ENCODE measurements around the gene NR6A1. TPM values are rescaled to one million over a fixed set of nuclear protein-coding genes. Genes with fewer than 3 reads are reported as not detected.

Gene NR6A1
- total and polyA plus RNA-seq, 5 donors from 2014 or later = 0.05 TPM; not detected in 4

DNA sequence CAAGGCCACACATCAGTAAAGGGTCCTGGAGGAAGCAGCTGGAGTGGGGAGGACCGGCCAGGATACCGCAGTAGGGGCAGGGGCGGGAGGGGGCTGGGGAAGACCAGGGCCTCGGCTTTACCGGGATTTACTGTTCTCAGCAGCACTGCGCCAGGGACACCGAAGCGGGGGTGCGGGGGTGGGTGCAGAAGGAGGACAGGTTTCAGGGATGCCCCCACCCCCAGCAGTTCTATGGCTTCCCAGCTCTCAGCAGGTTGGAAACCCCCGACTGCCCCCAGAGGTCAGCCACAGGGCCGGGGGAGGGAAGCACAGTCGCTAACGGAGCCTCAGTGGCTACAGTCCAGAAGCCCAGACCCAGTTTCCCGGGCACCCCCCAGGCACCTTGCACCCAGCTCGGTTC is 285.2 kb downstream of the NR6A1 start:
- Histone ChIP-seq H3K4me1 (ENCODE audit: control insufficient read depth, insufficient read depth, low read length, poor library complexity, severe bottlenecking) (no peaks in the 10 kb centered on the region), H3K27ac (ENCODE audit: insufficient read depth, low read length, poor library complexity, severe bottlenecking) (no peak overlapping the region), H3K4me3 (ENCODE audit: low read depth, low read length) (no peak overlapping the region), H3K27me3 (ENCODE audit: control insufficient read depth, insufficient read depth, low read length) (no peaks in the 10 kb centered on the region), H3K36me3 (ENCODE audit: control insufficient read depth, insufficient read depth, low read length) (no peaks in the 10 kb centered on the region), H3K9me3 (ENCODE audit: control insufficient read depth in 2 of 2, low read length in 2 of 2) (no peaks in the 10 kb centered on the region)
- Mint-ChIP-seq H3K36me3 (no peaks in the 10 kb centered on the region), H3K27me3 (no peaks in the 10 kb centered on the region), H3K4me1 (no peaks in the 10 kb centered on the region), H3K9me3 (peaks cover 0 to 3% (median 0%) of the 10 kb centered on the region in 7 donors), H3K4me3 (no peak overlapping the region), H3K27ac (no peak overlapping the region)
- ATAC-seq (ENCODE audit: low read depth in 2 of 2) (no peak), DNase-seq (no peak)

DNA sequence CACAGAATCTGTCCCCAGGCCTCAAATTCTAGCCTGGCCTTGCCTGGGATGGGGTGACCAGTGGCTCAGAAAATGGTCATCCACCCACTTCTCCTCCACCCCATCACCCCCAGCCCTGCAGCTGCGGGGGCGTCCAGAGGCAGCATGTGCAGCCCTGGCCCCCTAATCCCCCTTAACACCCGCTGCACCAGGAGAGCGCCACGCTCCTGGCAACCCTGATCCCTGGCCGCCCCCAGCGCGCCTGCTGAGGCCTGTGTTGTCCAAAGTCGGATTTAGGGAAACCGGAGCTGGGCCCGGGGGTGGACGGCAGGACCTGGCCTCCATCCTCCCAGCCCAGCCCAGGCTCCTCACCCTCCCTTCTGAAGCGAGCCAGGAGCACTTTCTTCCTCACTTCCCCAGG is 285.9 kb downstream of the NR6A1 start:
- DNase-seq (no peak), ATAC-seq (ENCODE audit: low read depth in 2 of 2) (no peak)
- no peaks in the 10 kb centered on the region for H3K36me3 Mint-ChIP-seq
- H3K4me3 Mint-ChIP-seq = no peak overlapping the region
- Histone ChIP-seq H3K27ac (ENCODE audit: insufficient read depth, low read length, poor library complexity, severe bottlenecking) (no peak overlapping the region), H3K4me1 (ENCODE audit: control insufficient read depth, insufficient read depth, low read length, poor library complexity, severe bottlenecking) (no peaks in the 10 kb centered on the region), H3K4me3 (ENCODE audit: low read depth, low read length) (no peak overlapping the region), H3K27me3 (ENCODE audit: control insufficient read depth, insufficient read depth, low read length) (no peaks in the 10 kb centered on the region), H3K36me3 (ENCODE audit: control insufficient read depth, insufficient read depth, low read length) (no peaks in the 10 kb centered on the region), H3K9me3 (ENCODE audit: control insufficient read depth in 2 of 2, low read length in 2 of 2) (no peaks in the 10 kb centered on the region)
- H3K9me3 Mint-ChIP-seq = peaks cover 0 to 3% (median 0%) of the 10 kb centered on the region in 7 donors
- no peaks in the 10 kb centered on the region for H3K4me1 Mint-ChIP-seq
- H3K27ac Mint-ChIP-seq = no peak overlapping the region
- peaks cover 4% of the 10 kb centered on the region for H3K27me3 Mint-ChIP-seq

GRCh38 chr9:124483481-124483880 is 287.6 kb downstream of the NR6A1 start:
- no peak for ATAC-seq (ENCODE audit: low read depth in 2 of 2)
- Histone ChIP-seq H3K4me3 (ENCODE audit: low read depth, low read length) (no peak overlapping the region), H3K4me1 (ENCODE audit: control insufficient read depth, insufficient read depth, low read length, poor library complexity, severe bottlenecking) (no peaks in the 10 kb centered on the region), H3K36me3 (ENCODE audit: control insufficient read depth, insufficient read depth, low read length) (no peaks in the 10 kb centered on the region), H3K27me3 (ENCODE audit: control insufficient read depth, insufficient read depth, low read length) (no peaks in the 10 kb centered on the region), H3K9me3 (ENCODE audit: control insufficient read depth in 2 of 2, low read length in 2 of 2) (no peaks in the 10 kb centered on the region), H3K27ac (ENCODE audit: insufficient read depth, low read length, poor library complexity, severe bottlenecking) (no peak overlapping the region)
- DNase-seq = no peak
- Mint-ChIP-seq H3K9me3 (peaks cover 0 to 3% (median 0%) of the 10 kb centered on the region in 7 donors), H3K36me3 (no peaks in the 10 kb centered on the region), H3K27me3 (peaks cover 7% of the 10 kb centered on the region), H3K4me3 (no peak overlapping the region), H3K4me1 (no peaks in the 10 kb centered on the region), H3K27ac (no peak overlapping the region)

DNA sequence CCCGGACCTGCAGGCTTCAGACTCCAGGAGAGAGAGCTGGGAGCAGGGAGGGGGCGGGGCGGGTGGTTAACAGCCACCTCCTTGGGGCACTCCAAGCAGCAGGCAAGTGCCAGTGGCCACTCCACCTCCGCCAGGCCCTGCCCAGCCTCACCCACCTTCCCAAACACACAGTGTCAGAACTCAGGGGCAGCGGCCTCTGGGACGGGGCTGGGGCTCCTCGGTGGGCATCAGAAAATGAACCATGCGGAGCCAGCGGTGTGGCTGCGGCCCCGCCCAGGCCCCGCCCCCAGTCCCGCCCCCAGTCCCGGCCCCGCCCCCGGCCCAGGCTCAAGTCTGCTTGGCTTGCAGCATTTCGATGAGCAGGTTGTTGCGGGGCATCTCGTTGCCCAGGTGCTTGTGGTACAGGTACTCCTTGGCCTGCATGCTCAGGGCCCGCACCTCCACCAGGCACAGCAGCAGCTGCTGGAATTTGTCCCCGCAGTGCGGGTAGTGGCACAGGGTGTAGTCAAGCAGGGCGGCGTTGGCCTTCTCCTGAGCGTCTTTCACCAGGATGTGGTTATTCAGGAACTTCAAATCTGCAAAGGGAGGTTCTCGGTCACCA is 288.6 kb downstream of the NR6A1 start:
- no peaks in the 10 kb centered on the region for H3K36me3 ChIP-seq (ENCODE audit: control insufficient read depth, insufficient read depth, low read length)
- no peaks in the 10 kb centered on the region for H3K9me3 Mint-ChIP-seq
- H3K9me3 ChIP-seq (ENCODE audit: control insufficient read depth in 2 of 2, low read length in 2 of 2) = no peaks in the 10 kb centered on the region
- H3K27ac Mint-ChIP-seq = no peak overlapping the region
- H3K4me1 Mint-ChIP-seq = no peaks in the 10 kb centered on the region
- no peaks in the 10 kb centered on the region for H3K27me3 ChIP-seq (ENCODE audit: control insufficient read depth, insufficient read depth, low read length)
- no peak for ATAC-seq (ENCODE audit: low read depth in 2 of 2)
- H3K27me3 Mint-ChIP-seq = peaks cover 11% of the 10 kb centered on the region
- H3K4me3 ChIP-seq (ENCODE audit: low read depth, low read length) = no peak overlapping the region
- no peaks in the 10 kb centered on the region for H3K4me1 ChIP-seq (ENCODE audit: control insufficient read depth, insufficient read depth, low read length, poor library complexity, severe bottlenecking)
- DNase-seq = no peak
- H3K4me3 Mint-ChIP-seq = no peak overlapping the region
- no peaks in the 10 kb centered on the region for H3K36me3 Mint-ChIP-seq
- no peak overlapping the region for H3K27ac ChIP-seq (ENCODE audit: insufficient read depth, low read length, poor library complexity, severe bottlenecking)

DNA sequence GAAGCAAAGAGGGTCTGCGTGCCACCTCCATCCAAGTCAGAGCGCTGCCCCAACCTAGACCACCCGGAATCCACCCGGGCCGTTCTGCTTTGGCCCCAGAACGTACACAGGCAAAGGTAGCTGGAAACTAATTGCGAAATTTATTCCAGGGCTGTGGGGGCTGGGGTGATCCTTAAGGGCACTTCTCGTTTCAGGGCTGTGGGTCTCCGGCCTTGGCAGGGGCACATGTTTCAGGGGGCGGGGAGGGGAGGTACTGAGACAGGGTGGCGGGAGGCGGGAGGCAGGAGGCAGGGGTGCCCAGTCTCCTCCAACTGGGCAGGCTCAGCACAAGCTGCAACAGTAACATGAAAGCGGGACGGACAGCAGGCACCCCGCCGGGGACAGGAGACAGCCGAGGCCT is 290.0 kb downstream of the NR6A1 start:
- H3K36me3 ChIP-seq (ENCODE audit: control insufficient read depth, insufficient read depth, low read length) = no peaks in the 10 kb centered on the region
- no peaks in the 10 kb centered on the region for H3K4me1 Mint-ChIP-seq
- H3K9me3 ChIP-seq (ENCODE audit: control insufficient read depth in 2 of 2, low read length in 2 of 2) = no peaks in the 10 kb centered on the region
- ATAC-seq (ENCODE audit: low read depth in 2 of 2) (no peak), DNase-seq (no peak)
- no peak overlapping the region for H3K27ac Mint-ChIP-seq
- peaks cover 16% of the 10 kb centered on the region for H3K27me3 Mint-ChIP-seq
- H3K27me3 ChIP-seq (ENCODE audit: control insufficient read depth, insufficient read depth, low read length) = no peaks in the 10 kb centered on the region
- H3K27ac ChIP-seq (ENCODE audit: insufficient read depth, low read length, poor library complexity, severe bottlenecking) = no peak overlapping the region
- peaks cover 4% of the 10 kb centered on the region for H3K4me1 ChIP-seq (ENCODE audit: control insufficient read depth, insufficient read depth, low read length, poor library complexity, severe bottlenecking)
- no peaks in the 10 kb centered on the region for H3K36me3 Mint-ChIP-seq
- no peak overlapping the region for H3K4me3 Mint-ChIP-seq
- no peaks in the 10 kb centered on the region for H3K9me3 Mint-ChIP-seq
- H3K4me3 ChIP-seq (ENCODE audit: low read depth, low read length) = no peak overlapping the region

DNA sequence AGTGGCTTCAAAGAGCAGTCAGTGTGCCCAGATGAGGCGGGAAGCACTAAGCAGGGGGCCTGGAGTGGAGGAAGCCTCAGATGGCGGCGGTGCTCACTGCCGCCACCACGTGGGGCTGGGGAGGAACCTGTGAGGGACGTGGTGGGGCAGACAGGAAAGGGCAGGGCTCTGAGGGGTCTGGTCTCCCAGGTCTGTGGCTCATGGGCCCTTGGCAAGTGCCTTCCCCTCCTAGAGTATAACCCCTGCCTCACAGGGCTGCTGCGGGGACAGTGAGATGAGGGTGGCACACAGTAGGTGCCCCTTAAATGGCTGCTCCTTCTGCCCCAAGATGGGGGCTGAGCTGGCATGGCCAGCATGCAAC is 290.5 kb downstream of the NR6A1 start:
- H3K27me3 Mint-ChIP-seq = peaks cover 16% of the 10 kb centered on the region
- no peak overlapping the region for H3K4me3 ChIP-seq (ENCODE audit: low read depth, low read length)

GRCh38 chr9:124479947-124480620 is 291.0 kb downstream of the NR6A1 start:
- Histone ChIP-seq H3K36me3 (ENCODE audit: control insufficient read depth, insufficient read depth, low read length) (no peaks in the 10 kb centered on the region), H3K4me3 (ENCODE audit: low read depth, low read length) (no peak overlapping the region), H3K27ac (ENCODE audit: insufficient read depth, low read length, poor library complexity, severe bottlenecking) (no peak overlapping the region), H3K9me3 (ENCODE audit: control insufficient read depth in 2 of 2, low read length in 2 of 2) (no peaks in the 10 kb centered on the region), H3K4me1 (ENCODE audit: control insufficient read depth, insufficient read depth, low read length, poor library complexity, severe bottlenecking) (peaks cover 4% of the 10 kb centered on the region), H3K27me3 (ENCODE audit: control insufficient read depth, insufficient read depth, low read length) (no peaks in the 10 kb centered on the region)
- Mint-ChIP-seq H3K27ac (no peak overlapping the region), H3K4me3 (no peak overlapping the region), H3K36me3 (no peaks in the 10 kb centered on the region), H3K4me1 (no peaks in the 10 kb centered on the region), H3K27me3 (peaks cover 16% of the 10 kb centered on the region), H3K9me3 (no peaks in the 10 kb centered on the region)
- no peak for ATAC-seq (ENCODE audit: low read depth in 2 of 2)
- DNase-seq = no peak

More for the DNA sequence above, 290.5 kb downstream of the NR6A1 start:
- Histone ChIP-seq H3K27me3 (ENCODE audit: control insufficient read depth, insufficient read depth, low read length) (no peaks in the 10 kb centered on the region), H3K36me3 (ENCODE audit: control insufficient read depth, insufficient read depth, low read length) (no peaks in the 10 kb centered on the region), H3K27ac (ENCODE audit: insufficient read depth, low read length, poor library complexity, severe bottlenecking) (no peak overlapping the region), H3K9me3 (ENCODE audit: control insufficient read depth in 2 of 2, low read length in 2 of 2) (no peaks in the 10 kb centered on the region), H3K4me1 (ENCODE audit: control insufficient read depth, insufficient read depth, low read length, poor library complexity, severe bottlenecking) (peaks cover 4% of the 10 kb centered on the region)
- H3K4me1 Mint-ChIP-seq = no peaks in the 10 kb centered on the region
- ATAC-seq (ENCODE audit: low read depth in 2 of 2) (no peak), DNase-seq (peak in 1 of 3 donors; percentile 10)
- H3K36me3 Mint-ChIP-seq = no peaks in the 10 kb centered on the region
- no peak overlapping the region for H3K4me3 Mint-ChIP-seq
- no peaks in the 10 kb centered on the region for H3K9me3 Mint-ChIP-seq
- no peak overlapping the region for H3K27ac Mint-ChIP-seq

- H3K9me3 ChIP-seq (ENCODE audit: control insufficient read depth in 2 of 2, low read length in 2 of 2) = no peaks in the 10 kb centered on the region
- ATAC-seq (ENCODE audit: low read depth in 2 of 2) (no peak), DNase-seq (no peak)
- Mint-ChIP-seq H3K27me3 (peaks cover 16% of the 10 kb centered on the region), H3K9me3 (no peaks in the 10 kb centered on the region), H3K4me3 (no peak overlapping the region), H3K4me1 (no peaks in the 10 kb centered on the region), H3K36me3 (no peaks in the 10 kb centered on the region), H3K27ac (no peak overlapping the region)
- H3K4me1 ChIP-seq (ENCODE audit: control insufficient read depth, insufficient read depth, low read length, poor library complexity, severe bottlenecking) = peaks cover 4% of the 10 kb centered on the region
- H3K36me3 ChIP-seq (ENCODE audit: control insufficient read depth, insufficient read depth, low read length) = no peaks in the 10 kb centered on the region
- H3K4me3 ChIP-seq (ENCODE audit: low read depth, low read length) = no peak overlapping the region
- no peak overlapping the region for H3K27ac ChIP-seq (ENCODE audit: insufficient read depth, low read length, poor library complexity, severe bottlenecking)
- no peaks in the 10 kb centered on the region for H3K27me3 ChIP-seq (ENCODE audit: control insufficient read depth, insufficient read depth, low read length)
Measured at GRCh38 chr9:124479371-124479770, 291.7 kb downstream of the NR6A1 start.
